Body of pancreas (tissue), 4 donors: Measurements from ENCODE around the gene COL7A1. TPM values are rescaled to one million over a fixed set of nuclear protein-coding genes. Genes with fewer than 3 reads are reported as not detected.

Source experiments
- ATAC-seq: fragments of 150-250 bp; one replicate; pipeline ENCODE4 v1.9.1; 2016
- DNase-seq, 4 donors: peaks; one replicate each; pipeline ENCODE4 v3.0.0-alpha.2; 2019
- H3K27ac ChIP-seq, 4 donors: fragments of 200-600 bp; sonication (generic); 1 replicate in 3 of 4; 2 replicates in 1 of 4; pipeline versions ENCODE4 v1.5.1 to v1.6.1; 2016 to 2019; ENCODE audit warnings: mild to moderate bottlenecking in 1 of 4, mixed read lengths in 1 of 4, moderate library complexity in 1 of 4
- H3K27me3 ChIP-seq, 2 donors: fragments of 200-600 bp; sonication (generic); one replicate each; pipeline ENCODE4 v1.6.0; 2016; ENCODE audit warnings: mild to moderate bottlenecking in 1 of 2
- H3K36me3 ChIP-seq, 2 donors: fragments of 200-600 bp; sonication (generic); replicated peaks in 1 of 2; 2 replicates each; pipeline ENCODE4 v1.5.1; 2016; ENCODE audit warnings: low read depth in 2 of 2; ENCODE audit not compliant: insufficient read depth in 1 of 2
- H3K4me1 ChIP-seq: fragments of 200-600 bp; sonication (generic); one replicate; pipeline ENCODE4 v1.6.0; 2016
- H3K4me3 ChIP-seq, 2 donors: fragments of 200-600 bp; sonication (generic); 1 replicate in 1 of 2; 2 replicates in 1 of 2; pipeline ENCODE4 v1.5.1; 2016 to 2019
- H3K9me3 ChIP-seq, 3 donors: fragments of 200-600 bp; sonication (generic); 1 replicate in 2 of 3; 2 replicates in 1 of 3; pipeline ENCODE4 v1.5.1; 2016
- POLR2A ChIP-seq, 3 donors: fragments of 450-650 bp; IDR thresholded peaks; one replicate each; pipeline ENCODE4 v1.6.1; 2016; ENCODE audit warnings: antibody characterized with exemption in 3 of 3, mild to moderate bottlenecking in 2 of 3
- WGBS, 2 donors: methylation state at CpG; one replicate each; pipeline ENCODE4 v1.1.5; 2017; 5-methylcytosine and 5-hydroxymethylcytosine counted together
- intact Hi-C: fragments of 100-400 bp; cut with DNase I; formaldehyde crosslinking; loops from one replicate; pipeline ENCODE4 v1.15.1; 2023
- total RNA-seq, 2 donors: library from RNA; depleted of rRNA; stranded (reverse); fragments of >200 nt; gene quantifications; one replicate each; pipeline ENCODE4 v1.1.0, GENCODE V29; 2016
- TF ChIP-seq, protein P1 (sequence below), 7 experiments: fragments of 450-650 bp in 4 of 7; fragments of 200-600 bp in 3 of 7; sonication (generic) in 3 of 7; IDR thresholded peaks; one replicate each; pipeline ENCODE4 v1.5.1; 2016 to 2019; ENCODE audit warnings: antibody characterized with exemption in 7 of 7

The COL7A1 gene
- total RNA-seq, 2 donors from 2014 or later, result 0.52 to 2.3 TPM

GRCh38 chr3:48600711-48601621 lies 5.8 kb upstream of the COL7A1 start:
- no peak overlapping the region for H3K27ac ChIP-seq

GRCh38 chr3:48599509-48600285 lies 4.6 kb upstream of the COL7A1 start:
- 99 to 100% methylated on average over 9 to 12 of the region's 12 CpGs for WGBS, 2 donors
- H3K36me3 ChIP-seq, result peaks cover 22 to 52% of the 10 kb centered on the region in 2 donors
- ATAC-seq, result no peak
- no peaks in the 10 kb centered on the region for H3K27me3 ChIP-seq
- intact Hi-C loops, result no loop called here
- no peak overlapping the region for H3K27ac ChIP-seq
- no peaks in the 10 kb centered on the region for H3K9me3 ChIP-seq
- no peak for TF ChIP-seq POLR2A (IDR thresholded peaks at IDR 0.05)
- TF ChIP-seq, protein P1, sequence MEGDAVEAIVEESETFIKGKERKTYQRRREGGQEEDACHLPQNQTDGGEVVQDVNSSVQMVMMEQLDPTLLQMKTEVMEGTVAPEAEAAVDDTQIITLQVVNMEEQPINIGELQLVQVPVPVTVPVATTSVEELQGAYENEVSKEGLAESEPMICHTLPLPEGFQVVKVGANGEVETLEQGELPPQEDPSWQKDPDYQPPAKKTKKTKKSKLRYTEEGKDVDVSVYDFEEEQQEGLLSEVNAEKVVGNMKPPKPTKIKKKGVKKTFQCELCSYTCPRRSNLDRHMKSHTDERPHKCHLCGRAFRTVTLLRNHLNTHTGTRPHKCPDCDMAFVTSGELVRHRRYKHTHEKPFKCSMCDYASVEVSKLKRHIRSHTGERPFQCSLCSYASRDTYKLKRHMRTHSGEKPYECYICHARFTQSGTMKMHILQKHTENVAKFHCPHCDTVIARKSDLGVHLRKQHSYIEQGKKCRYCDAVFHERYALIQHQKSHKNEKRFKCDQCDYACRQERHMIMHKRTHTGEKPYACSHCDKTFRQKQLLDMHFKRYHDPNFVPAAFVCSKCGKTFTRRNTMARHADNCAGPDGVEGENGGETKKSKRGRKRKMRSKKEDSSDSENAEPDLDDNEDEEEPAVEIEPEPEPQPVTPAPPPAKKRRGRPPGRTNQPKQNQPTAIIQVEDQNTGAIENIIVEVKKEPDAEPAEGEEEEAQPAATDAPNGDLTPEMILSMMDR (IDR thresholded peaks at IDR 0.05), result no peak
- no peak for DNase-seq
- H3K4me1 ChIP-seq, result peaks cover 10% of the 10 kb centered on the region
- no peak overlapping the region for H3K4me3 ChIP-seq

More at GRCh38 chr3:48600711-48601621, 5.8 kb upstream of the COL7A1 start:
- intact Hi-C loops, result no loop called here
- DNase-seq (no peak), ATAC-seq (no peak)
- Histone ChIP-seq H3K36me3 (peaks cover 24 to 58% of the 10 kb centered on the region in 2 donors), H3K4me1 (no peaks in the 10 kb centered on the region), H3K4me3 (no peak overlapping the region), H3K9me3 (no peaks in the 10 kb centered on the region), H3K27me3 (no peaks in the 10 kb centered on the region)
- WGBS, 2 donors, result 90 to 97% methylated on average over 9 to 19 of the region's 19 CpGs
- TF ChIP-seq POLR2A (IDR thresholded peaks at IDR 0.05), result no peak
- TF ChIP-seq, protein P1 (IDR thresholded peaks at IDR 0.05), result no peak

DNA sequence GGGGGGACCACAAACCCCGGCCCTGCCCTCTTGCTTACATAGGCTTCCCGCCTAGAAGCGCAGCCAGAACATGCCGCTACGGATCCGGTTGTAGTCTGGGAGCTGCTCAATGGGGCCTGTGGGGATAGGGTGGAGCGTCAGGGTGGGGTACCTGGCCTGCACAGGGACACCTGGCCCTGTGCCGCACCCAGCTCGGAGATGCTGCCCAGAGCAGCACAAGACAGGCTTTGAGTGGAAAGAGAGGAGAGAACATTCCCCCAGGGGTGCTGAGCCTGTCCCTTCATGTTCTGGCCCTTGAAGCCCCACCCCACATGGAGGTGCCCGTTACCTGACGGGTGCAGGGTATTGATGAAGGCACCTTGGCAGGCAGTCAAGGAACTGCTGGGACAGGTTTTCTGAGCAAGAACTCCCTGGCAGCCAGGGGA lies 4.0 kb upstream of the COL7A1 start:
- Histone ChIP-seq H3K4me1 (peaks cover 13% of the 10 kb centered on the region), H3K27ac (no peak overlapping the region), H3K27me3 (no peaks in the 10 kb centered on the region), H3K4me3 (no peak overlapping the region), H3K36me3 (peaks cover 18 to 46% of the 10 kb centered on the region in 2 donors), H3K9me3 (no peaks in the 10 kb centered on the region)
- intact Hi-C loops, result no loop called here
- no peak for TF ChIP-seq POLR2A (IDR thresholded peaks at IDR 0.05)
- TF ChIP-seq, protein P1 (IDR thresholded peaks at IDR 0.05), result no peak
- no peak for DNase-seq
- 76 to 86% methylated on average over 9 to 11 of the region's 11 CpGs for WGBS, 2 donors
- ATAC-seq, result no peak

DNA sequence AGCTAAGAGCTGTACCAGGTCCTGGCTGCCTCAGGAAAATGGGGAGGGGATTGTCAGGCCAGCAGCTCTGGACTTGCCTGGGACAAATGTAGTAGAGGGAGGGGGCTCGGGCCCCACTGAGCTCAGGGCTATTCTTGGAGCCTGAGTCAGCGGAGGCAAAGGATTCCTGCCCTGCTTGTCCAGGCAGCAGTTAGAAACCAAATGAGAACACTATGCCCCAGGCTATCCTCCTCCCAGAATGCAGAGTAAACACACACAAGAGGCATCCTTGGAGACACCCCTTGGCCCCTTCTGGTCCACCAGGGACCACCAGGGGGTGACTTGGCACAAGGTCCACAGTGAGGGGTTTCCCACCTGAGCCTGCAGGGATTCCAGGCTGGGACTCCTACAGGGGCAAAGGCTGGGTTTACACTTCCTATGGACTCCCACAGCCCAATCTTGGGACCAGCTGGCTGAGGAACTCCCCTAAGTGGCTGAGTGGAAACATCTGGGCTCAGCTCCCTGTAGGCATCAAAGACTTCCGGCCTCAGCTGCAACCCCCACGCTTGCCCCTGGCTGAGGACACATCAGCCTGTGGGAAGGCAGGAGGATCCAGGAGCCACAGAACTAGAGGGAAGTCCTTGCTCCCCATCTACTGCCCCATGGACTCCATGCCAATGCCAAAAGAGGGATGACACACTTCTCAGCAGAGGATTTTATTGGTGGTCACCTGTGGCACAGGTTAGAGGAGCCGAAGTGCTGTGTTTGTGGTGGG lies 3.4 kb upstream of the COL7A1 start:
- peak in 1 of 4 donors; percentile 17 for DNase-seq
- WGBS, 2 donors, result 78 to 94% methylated on average over 3 to 5 of the region's 5 CpGs

More for the DNA sequence above, 3.4 kb upstream of the COL7A1 start:
- no peak overlapping the region for H3K27ac ChIP-seq
- no peaks in the 10 kb centered on the region for H3K9me3 ChIP-seq
- peaks cover 13% of the 10 kb centered on the region for H3K4me1 ChIP-seq
- peaks cover 15 to 40% of the 10 kb centered on the region in 2 donors for H3K36me3 ChIP-seq
- H3K27me3 ChIP-seq, result no peaks in the 10 kb centered on the region
- no peak for ATAC-seq
- no peak for TF ChIP-seq POLR2A (IDR thresholded peaks at IDR 0.05)
- TF ChIP-seq, protein P1 (IDR thresholded peaks at IDR 0.05), result no peak
- intact Hi-C loops, result no loop called here
- H3K4me3 ChIP-seq, result no peak overlapping the region
